Progenitor cell of endocrine pancreas (in vitro differentiated cells): ENCODE measurements around the gene SRD5A2. TPM values are rescaled to one million over a fixed set of nuclear protein-coding genes. Genes with fewer than 3 reads are reported as not detected.

Experiments
- DNase-seq: peaks from one replicate; pipeline ENCODE4 v3.0.0; 2021; ENCODE audit warnings: low spot score; ENCODE audit not compliant: unreplicated experiment
- H3K27ac Mint-ChIP-seq: 2 replicates; pipeline ENCODE4 v1.8.0; 2021; ENCODE audit warnings: mild to moderate bottlenecking, moderate library complexity, mixed read lengths
- H3K27me3 Mint-ChIP-seq: 2 replicates; pipeline ENCODE4 v1.8.0; 2021; ENCODE audit warnings: mixed read lengths
- H3K36me3 Mint-ChIP-seq: 2 replicates; pipeline ENCODE4 v1.8.0; 2022; ENCODE audit warnings: mixed read lengths; ENCODE audit not compliant: insufficient read depth
- H3K4me1 Mint-ChIP-seq: 2 replicates; pipeline ENCODE4 v1.8.0; 2021; ENCODE audit warnings: low read depth, mixed read lengths
- H3K4me3 Mint-ChIP-seq: 2 replicates; pipeline ENCODE4 v1.8.0; 2021; ENCODE audit warnings: low read depth, mild to moderate bottlenecking, moderate library complexity, mixed read lengths
- H3K9me3 Mint-ChIP-seq: 2 replicates; pipeline ENCODE4 v1.8.0; 2021; ENCODE audit warnings: low read depth, mixed read lengths
- CTCF ChIP-seq: fragments of 200-600 bp; sonication (generic); IDR thresholded peaks from one replicate; pipeline ENCODE4 v1.5.0; 2021; ENCODE audit warnings: antibody characterized with exemption, mild to moderate bottlenecking; ENCODE audit not compliant: unreplicated experiment
- total RNA-seq: library from RNA; stranded (reverse); gene quantifications from 2 replicates; pipeline ENCODE4 v1.2.1, GENCODE V29; 2021

The SRD5A2 gene
- total RNA-seq, 1 donor from 2014 or later, result 0.07 TPM

GRCh38 chr2:31563273-31563839, 17.4 kb downstream of the SRD5A2 start:
- H3K27ac Mint-ChIP-seq, result no peak overlapping the region
- no peaks in the 10 kb centered on the region for H3K4me1 Mint-ChIP-seq
- no peaks in the 10 kb centered on the region for H3K9me3 Mint-ChIP-seq
- no peak for DNase-seq
- H3K27me3 Mint-ChIP-seq, result peaks cover 21% of the 10 kb centered on the region
- H3K4me3 Mint-ChIP-seq, result no peak overlapping the region
- no peak for TF ChIP-seq CTCF
- no peaks in the 10 kb centered on the region for H3K36me3 Mint-ChIP-seq

GRCh38 chr2:31561823-31562222, 18.9 kb downstream of the SRD5A2 start:
- Mint-ChIP-seq H3K4me3 (no peak overlapping the region), H3K36me3 (no peaks in the 10 kb centered on the region), H3K27me3 (peaks cover 21% of the 10 kb centered on the region), H3K9me3 (no peaks in the 10 kb centered on the region), H3K4me1 (no peaks in the 10 kb centered on the region), H3K27ac (no peak overlapping the region)
- DNase-seq, result no peak
- TF ChIP-seq CTCF, result no peak

- peaks cover 6% of the 10 kb centered on the region for H3K27me3 Mint-ChIP-seq
These were observed 22.1 kb downstream of the SRD5A2 start for GRCh38 chr2:31558401-31559295.

GRCh38 chr2:31556940-31557339, 23.8 kb downstream of the SRD5A2 start:
- no peaks in the 10 kb centered on the region for H3K36me3 Mint-ChIP-seq
- no peak for TF ChIP-seq CTCF
- H3K4me1 Mint-ChIP-seq, result no peaks in the 10 kb centered on the region
- H3K9me3 Mint-ChIP-seq, result peaks cover 7% of the 10 kb centered on the region
- DNase-seq, result no peak
- no peak overlapping the region for H3K4me3 Mint-ChIP-seq
- no peaks in the 10 kb centered on the region for H3K27me3 Mint-ChIP-seq
- no peak overlapping the region for H3K27ac Mint-ChIP-seq

More at GRCh38 chr2:31558401-31559295, 22.1 kb downstream of the SRD5A2 start:
- no peak for TF ChIP-seq CTCF
- Mint-ChIP-seq H3K4me3 (no peak overlapping the region), H3K4me1 (no peaks in the 10 kb centered on the region), H3K27ac (no peak overlapping the region), H3K36me3 (no peaks in the 10 kb centered on the region), H3K9me3 (peaks cover 7% of the 10 kb centered on the region)
- DNase-seq, result no peak

- Mint-ChIP-seq H3K36me3 (no peaks in the 10 kb centered on the region), H3K4me3 (no peak overlapping the region), H3K27ac (no peak overlapping the region), H3K27me3 (no peaks in the 10 kb centered on the region), H3K4me1 (no peaks in the 10 kb centered on the region), H3K9me3 (peaks cover 7% of the 10 kb centered on the region)
- DNase-seq, result no peak
- TF ChIP-seq CTCF, result no peak
These were observed 24.6 kb downstream of the SRD5A2 start for GRCh38 chr2:31555967-31556706.
